Kidney epithelial cell (primary cell): Measurements from ENCODE around the gene NKG7. TPM values are rescaled to one million over a fixed set of nuclear protein-coding genes. Genes with fewer than 3 reads are reported as not detected.
"Not testable (repeated sequence)": the region's sequence is repeated elsewhere in the genome, so short reads cannot be mapped to it uniquely, and the experiment has no call there.

Experiments used
- DNase-seq: peaks from one replicate; pipeline ENCODE4 v3.0.0-alpha.2; 2010; ENCODE audit warnings: low read depth
- H3K27me3 ChIP-seq: 2 replicates; pipeline ENCODE4 v1.6.0; 2011; ENCODE audit warnings: low read length; ENCODE audit not compliant: control insufficient read depth, insufficient read depth
- H3K36me3 ChIP-seq: 2 replicates; pipeline ENCODE4 v1.5.1; 2011; ENCODE audit warnings: low read length; ENCODE audit not compliant: control insufficient read depth, insufficient read depth
- H3K4me3 ChIP-seq: 2 replicates; pipeline ENCODE4 v1.5.1; 2011; ENCODE audit warnings: low read depth, mild to moderate bottlenecking, control low read depth, low read length
- CTCF ChIP-seq: IDR thresholded peaks from 2 replicates; pipeline ENCODE4 v1.5.1; 2011; ENCODE audit warnings: mild to moderate bottlenecking, moderate library complexity, low read length, control low read depth, inconsistent platforms; ENCODE audit not compliant: insufficient read depth, poor library complexity, severe bottlenecking
- total RNA-seq: library from RNA; depleted of rRNA; stranded (reverse); fragments of >200 nt; gene quantifications from 2 replicates; pipeline ENCODE4 v1.2.3, GENCODE V29; 2015

Gene NKG7
- not detected in 2 replicates for total RNA-seq

- no peak for TF ChIP-seq CTCF
- no peaks in the 10 kb centered on the region for H3K27me3 ChIP-seq
- DNase-seq, result no peak
- H3K4me3 ChIP-seq, result no peak within 1 kb of the TSS
- H3K36me3 ChIP-seq, result no peaks in the 10 kb centered on the region
Measured at GRCh38 chr19:51372649-51373504, at the start of gene NKG7. Gene NKG7 (minus strand): TSS chr19:51372654. CDS start chr19:51372535, 119 bp downstream.

GRCh38 chr19:51422053-51422448 lies 49.6 kb upstream of the NKG7 start:
- Histone ChIP-seq H3K4me3 (no peak overlapping the region), H3K36me3 (no peaks in the 10 kb centered on the region), H3K27me3 (no peaks in the 10 kb centered on the region)
- TF ChIP-seq CTCF, result peak; percentile 95
- DNase-seq, result peak; percentile 5

GRCh38 chr19:51421229-51422052 lies 49.0 kb upstream of the NKG7 start:
- no peak for TF ChIP-seq CTCF
- H3K27me3 ChIP-seq, result no peaks in the 10 kb centered on the region
- H3K36me3 ChIP-seq, result no peaks in the 10 kb centered on the region
- H3K4me3 ChIP-seq, result no peak overlapping the region
- DNase-seq, result no peak

- H3K36me3 ChIP-seq, H3K27me3 ChIP-seq, H3K4me3 ChIP-seq, DNase-seq: not testable (repeated sequence)
Measured at GRCh38 chr19:51420511-51420910, 48.1 kb upstream of the NKG7 start.

GRCh38 chr19:51418707-51419106 lies 46.3 kb upstream of the NKG7 start:
- Histone ChIP-seq H3K27me3 (no peaks in the 10 kb centered on the region), H3K36me3 (no peaks in the 10 kb centered on the region), H3K4me3 (no peak overlapping the region)
- TF ChIP-seq CTCF, result no peak
- no peak for DNase-seq

- no peak for DNase-seq
- H3K4me3 ChIP-seq, result no peak overlapping the region
- no peak for TF ChIP-seq CTCF
- no peaks in the 10 kb centered on the region for H3K27me3 ChIP-seq
- no peaks in the 10 kb centered on the region for H3K36me3 ChIP-seq
Measured at GRCh38 chr19:51417810-51418157, 45.3 kb upstream of the NKG7 start.
